HepG2 (cell line): Measurements from ENCODE around the gene STK11.

ENCODE experiments used
- MXI1 ChIP-seq: IDR thresholded peaks from 3 replicates; pipeline ENCODE4 v1.6.1; 2012; ENCODE audit warnings: low read depth, low read length, inconsistent platforms, borderline replicate concordance
- NFIC ChIP-seq: IDR thresholded peaks from 2 replicates; pipeline ENCODE4 v1.6.1; 2012; ENCODE audit warnings: mild to moderate bottlenecking, low read length, inconsistent platforms
- TF ChIP-seq, protein P1 (sequence below): sonication (generic); formaldehyde crosslinking; IDR thresholded peaks from 2 replicates; pipeline ENCODE4 v1.5.0; 2020; ENCODE audit warnings: mild to moderate bottlenecking, missing genetic modification reagents, moderate library complexity
- TF ChIP-seq, protein P2 (sequence below): IDR thresholded peaks from 2 replicates; pipeline ENCODE4 v1.6.1; 2016; ENCODE audit warnings: low read depth, borderline replicate concordance

DNA sequence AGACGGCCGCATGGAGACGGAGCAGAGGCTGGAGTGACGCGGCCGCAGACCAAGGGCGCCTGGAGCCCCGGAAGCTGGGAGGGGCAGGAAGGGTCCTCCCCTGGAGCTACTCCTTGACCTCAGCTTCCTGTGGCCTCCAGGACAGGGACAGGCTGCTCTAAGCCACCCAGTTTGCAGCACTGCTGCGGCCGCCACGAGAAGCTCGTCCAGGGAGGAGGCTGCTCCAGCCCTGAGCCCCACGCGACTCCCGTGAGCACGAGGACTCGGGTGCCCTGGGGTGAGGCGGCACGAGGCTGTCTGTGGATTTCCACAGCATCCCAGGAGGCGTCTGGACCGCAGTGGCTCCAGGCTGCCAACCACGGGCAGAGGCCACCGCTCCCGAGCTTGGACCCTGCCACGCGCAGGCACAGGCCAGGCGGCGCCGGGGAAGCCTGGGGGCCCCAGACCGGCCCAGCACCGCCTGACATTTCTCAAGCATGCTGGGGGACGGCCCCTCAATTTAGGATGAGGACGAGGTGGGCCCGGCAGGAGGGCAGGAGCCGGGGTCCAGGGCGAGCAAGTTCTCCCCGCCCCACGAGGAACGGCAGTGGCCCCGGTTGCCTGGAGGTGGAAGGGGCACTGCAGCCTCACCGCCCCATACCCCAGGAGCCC lies 42.2 kb upstream of the STK11 start:
- TF ChIP-seq NFIC (no peak), MXI1 (no peak)
- TF ChIP-seq, protein P1, sequence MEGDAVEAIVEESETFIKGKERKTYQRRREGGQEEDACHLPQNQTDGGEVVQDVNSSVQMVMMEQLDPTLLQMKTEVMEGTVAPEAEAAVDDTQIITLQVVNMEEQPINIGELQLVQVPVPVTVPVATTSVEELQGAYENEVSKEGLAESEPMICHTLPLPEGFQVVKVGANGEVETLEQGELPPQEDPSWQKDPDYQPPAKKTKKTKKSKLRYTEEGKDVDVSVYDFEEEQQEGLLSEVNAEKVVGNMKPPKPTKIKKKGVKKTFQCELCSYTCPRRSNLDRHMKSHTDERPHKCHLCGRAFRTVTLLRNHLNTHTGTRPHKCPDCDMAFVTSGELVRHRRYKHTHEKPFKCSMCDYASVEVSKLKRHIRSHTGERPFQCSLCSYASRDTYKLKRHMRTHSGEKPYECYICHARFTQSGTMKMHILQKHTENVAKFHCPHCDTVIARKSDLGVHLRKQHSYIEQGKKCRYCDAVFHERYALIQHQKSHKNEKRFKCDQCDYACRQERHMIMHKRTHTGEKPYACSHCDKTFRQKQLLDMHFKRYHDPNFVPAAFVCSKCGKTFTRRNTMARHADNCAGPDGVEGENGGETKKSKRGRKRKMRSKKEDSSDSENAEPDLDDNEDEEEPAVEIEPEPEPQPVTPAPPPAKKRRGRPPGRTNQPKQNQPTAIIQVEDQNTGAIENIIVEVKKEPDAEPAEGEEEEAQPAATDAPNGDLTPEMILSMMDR (CRISPR knock-in tag): no peak
- TF ChIP-seq, protein P2, sequence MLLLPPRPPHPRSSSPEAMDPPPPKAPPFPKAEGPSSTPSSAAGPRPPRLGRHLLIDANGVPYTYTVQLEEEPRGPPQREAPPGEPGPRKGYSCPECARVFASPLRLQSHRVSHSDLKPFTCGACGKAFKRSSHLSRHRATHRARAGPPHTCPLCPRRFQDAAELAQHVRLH (CRISPR knock-in tag): no peak
